IMR-90 (cell line): ENCODE results near the gene SRC.

ENCODE experiments used
- MXI1 ChIP-seq: IDR thresholded peaks from 2 replicates; pipeline ENCODE4 v1.6.1; 2012; ENCODE audit warnings: low read depth, mild to moderate bottlenecking, low read length, moderate library complexity, borderline replicate concordance
- POLR2A ChIP-seq: IDR thresholded peaks from 2 replicates; pipeline ENCODE4 v1.6.1; 2012; ENCODE audit warnings: mild to moderate bottlenecking, low read depth, low read length
- RCOR1 ChIP-seq: IDR thresholded peaks from 2 replicates; pipeline ENCODE4 v1.6.1; 2012; ENCODE audit warnings: mild to moderate bottlenecking, low read length, improper control_type of control experiment; ENCODE audit not compliant: insufficient replicate concordance
- SMC3 ChIP-seq: fragments of 150-350 bp; IDR thresholded peaks from 2 replicates; pipeline ENCODE4 v1.6.1; 2016; ENCODE audit warnings: low read depth, mild to moderate bottlenecking, antibody characterized with exemption, low read length, moderate library complexity
- TF ChIP-seq, protein P1 (sequence below): conservative IDR thresholded peaks from 2 replicates; pipeline ENCODE4 v1.5.1; 2012; ENCODE audit warnings: mild to moderate bottlenecking, low read depth, low read length, improper control_type of control experiment

DNA sequence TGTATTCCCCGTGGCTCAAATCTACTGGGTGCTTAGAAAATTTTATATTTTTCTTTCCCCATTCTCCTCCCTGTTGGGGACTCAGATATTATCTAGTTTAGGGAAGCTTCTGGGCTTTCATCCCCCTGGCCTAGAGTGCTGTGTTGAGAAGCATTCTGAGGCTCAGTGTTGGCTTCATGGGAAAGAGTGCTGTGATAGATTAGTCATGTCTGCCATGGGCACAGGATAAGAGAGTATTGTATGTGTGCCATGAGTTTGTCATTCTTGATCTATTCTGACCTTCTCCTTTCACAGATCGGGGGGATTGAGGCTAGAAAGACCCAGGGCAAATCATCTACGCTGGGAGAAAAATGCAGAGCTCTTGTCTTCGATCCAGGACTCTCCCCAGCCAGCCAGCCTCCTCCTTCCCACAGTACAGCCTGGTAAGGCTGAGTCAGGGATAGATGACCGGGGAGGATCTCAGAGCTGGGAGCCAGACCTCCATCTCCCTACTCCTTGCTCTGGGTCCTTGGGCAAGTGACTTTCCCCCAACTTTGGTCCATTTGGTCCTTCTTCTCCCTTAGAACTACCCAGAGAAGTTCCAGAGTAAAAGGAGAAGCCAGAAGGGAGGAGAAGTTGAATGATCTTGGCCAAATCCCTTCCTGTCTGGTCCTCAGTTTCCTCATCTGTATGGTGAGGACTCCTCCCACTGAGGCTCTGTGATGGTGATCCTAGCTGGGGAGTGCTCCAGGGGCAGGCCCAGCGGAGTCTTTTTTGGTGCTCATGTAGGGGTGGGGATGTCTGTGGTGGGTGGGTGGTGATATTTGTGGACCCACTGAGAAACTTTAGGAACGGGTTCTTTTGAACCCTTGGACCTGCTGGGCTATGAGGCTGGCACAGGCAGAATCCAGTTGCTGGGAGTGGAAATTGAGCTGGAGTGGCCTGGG is 5.0 kb downstream of the SRC start:
- TF ChIP-seq POLR2A, result no peak
- no peak for TF ChIP-seq MXI1
- no peak for TF ChIP-seq SMC3
- TF ChIP-seq, protein P1, sequence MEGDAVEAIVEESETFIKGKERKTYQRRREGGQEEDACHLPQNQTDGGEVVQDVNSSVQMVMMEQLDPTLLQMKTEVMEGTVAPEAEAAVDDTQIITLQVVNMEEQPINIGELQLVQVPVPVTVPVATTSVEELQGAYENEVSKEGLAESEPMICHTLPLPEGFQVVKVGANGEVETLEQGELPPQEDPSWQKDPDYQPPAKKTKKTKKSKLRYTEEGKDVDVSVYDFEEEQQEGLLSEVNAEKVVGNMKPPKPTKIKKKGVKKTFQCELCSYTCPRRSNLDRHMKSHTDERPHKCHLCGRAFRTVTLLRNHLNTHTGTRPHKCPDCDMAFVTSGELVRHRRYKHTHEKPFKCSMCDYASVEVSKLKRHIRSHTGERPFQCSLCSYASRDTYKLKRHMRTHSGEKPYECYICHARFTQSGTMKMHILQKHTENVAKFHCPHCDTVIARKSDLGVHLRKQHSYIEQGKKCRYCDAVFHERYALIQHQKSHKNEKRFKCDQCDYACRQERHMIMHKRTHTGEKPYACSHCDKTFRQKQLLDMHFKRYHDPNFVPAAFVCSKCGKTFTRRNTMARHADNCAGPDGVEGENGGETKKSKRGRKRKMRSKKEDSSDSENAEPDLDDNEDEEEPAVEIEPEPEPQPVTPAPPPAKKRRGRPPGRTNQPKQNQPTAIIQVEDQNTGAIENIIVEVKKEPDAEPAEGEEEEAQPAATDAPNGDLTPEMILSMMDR, result no peak
- TF ChIP-seq RCOR1, result no peak
